Body of pancreas (tissue), 4 donors: ENCODE results near the gene PSTK.

ENCODE experiments used
- CTCF ChIP-seq, 7 experiments: fragments of 450-650 bp in 4 of 7; fragments of 200-600 bp in 3 of 7; sonication (generic) in 3 of 7; IDR thresholded peaks; one replicate each; pipeline ENCODE4 v1.5.1; 2016 to 2019; ENCODE audit warnings: antibody characterized with exemption in 7 of 7
- POLR2A ChIP-seq, 3 donors: fragments of 450-650 bp; IDR thresholded peaks; one replicate each; pipeline ENCODE4 v1.6.1; 2016; ENCODE audit warnings: antibody characterized with exemption in 3 of 3, mild to moderate bottlenecking in 2 of 3

- TF ChIP-seq POLR2A (IDR thresholded peaks at IDR 0.05) (no peak), CTCF (IDR thresholded peaks at IDR 0.05) (no peak)
These were observed 58.8 kb downstream of the PSTK start for GRCh38 chr10:123038782-123039631.
